DMS53 treated with DMSO at 0.1 percent for 48 hours (cell line): ENCODE measurements around the gene WIZ.
"Not testable (repeated sequence)": the region's sequence is repeated elsewhere in the genome, so short reads cannot be mapped to it uniquely, and the experiment has no call there.

Source experiments
- DNase-seq: peaks from one replicate; lab custom pipeline; 2025; ENCODE audit not compliant: unreplicated experiment; lab: John Stamatoyannopoulos, UW

The WIZ gene

DNA sequence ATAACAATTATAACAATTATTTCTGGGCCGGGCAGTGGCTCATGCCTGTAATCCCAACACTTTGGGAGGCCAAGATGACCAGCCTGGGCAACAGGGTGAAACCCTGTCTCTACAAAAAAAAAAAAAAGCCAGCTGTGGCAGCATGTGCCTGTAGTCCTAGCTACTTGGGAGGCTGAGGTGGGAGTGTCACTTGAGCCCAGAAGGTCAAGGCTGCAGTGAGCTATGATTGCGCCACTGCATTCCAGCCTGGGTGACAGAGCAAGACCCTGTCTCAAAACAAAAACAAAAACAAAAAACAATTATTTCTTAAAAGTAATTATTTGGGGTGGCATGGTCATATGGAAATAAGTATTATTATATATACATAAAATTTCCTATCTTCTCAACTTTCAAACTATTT, 38.4 kb downstream of the WIZ start:
- not testable (repeated sequence) for DNase-seq

- DNase-seq = no peak
These were observed 45.0 kb downstream of the WIZ start for GRCh38 chr19:15404780-15405211.

DNA sequence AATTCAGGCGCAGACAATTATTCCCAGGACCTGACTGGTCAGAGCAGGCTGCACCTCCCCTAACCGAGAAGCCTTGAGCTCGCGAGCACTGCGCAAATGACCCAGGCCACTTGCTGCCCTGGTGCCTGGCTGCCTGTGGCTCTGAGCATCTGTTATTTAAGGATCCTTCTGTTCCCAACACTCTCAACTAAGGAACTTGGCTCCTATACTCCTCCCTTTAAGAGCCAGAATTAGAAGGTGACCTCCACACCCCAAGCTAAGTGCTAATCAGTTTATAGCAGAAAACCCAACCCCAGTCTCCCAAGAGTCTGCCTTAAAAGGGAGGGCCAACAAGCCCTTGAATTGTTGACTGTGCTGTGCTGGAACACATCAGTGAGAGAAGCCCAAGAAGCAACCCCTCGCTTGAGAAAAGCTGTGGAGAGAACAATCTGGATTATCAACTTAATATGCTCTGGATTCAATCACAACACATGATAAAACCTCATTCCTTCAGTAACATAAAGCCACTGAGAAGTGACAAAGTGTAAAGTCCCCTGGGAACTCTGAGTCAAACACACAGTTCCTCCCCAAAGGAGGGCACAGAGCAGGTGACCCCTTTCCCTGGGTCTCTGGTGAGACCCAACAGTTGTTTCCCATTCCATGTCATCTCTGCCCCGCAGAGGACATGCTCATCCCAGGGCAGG, 45.5 kb downstream of the WIZ start:
- DNase-seq = no peak

- DNase-seq = no peak
These were observed 46.6 kb downstream of the WIZ start for GRCh38 chr19:15403151-15403531.

- no peak for DNase-seq
These were observed 47.2 kb downstream of the WIZ start for GRCh38 chr19:15402411-15403150.

GRCh38 chr19:15401397-15401710, 48.4 kb downstream of the WIZ start:
- DNase-seq = no peak

DNA sequence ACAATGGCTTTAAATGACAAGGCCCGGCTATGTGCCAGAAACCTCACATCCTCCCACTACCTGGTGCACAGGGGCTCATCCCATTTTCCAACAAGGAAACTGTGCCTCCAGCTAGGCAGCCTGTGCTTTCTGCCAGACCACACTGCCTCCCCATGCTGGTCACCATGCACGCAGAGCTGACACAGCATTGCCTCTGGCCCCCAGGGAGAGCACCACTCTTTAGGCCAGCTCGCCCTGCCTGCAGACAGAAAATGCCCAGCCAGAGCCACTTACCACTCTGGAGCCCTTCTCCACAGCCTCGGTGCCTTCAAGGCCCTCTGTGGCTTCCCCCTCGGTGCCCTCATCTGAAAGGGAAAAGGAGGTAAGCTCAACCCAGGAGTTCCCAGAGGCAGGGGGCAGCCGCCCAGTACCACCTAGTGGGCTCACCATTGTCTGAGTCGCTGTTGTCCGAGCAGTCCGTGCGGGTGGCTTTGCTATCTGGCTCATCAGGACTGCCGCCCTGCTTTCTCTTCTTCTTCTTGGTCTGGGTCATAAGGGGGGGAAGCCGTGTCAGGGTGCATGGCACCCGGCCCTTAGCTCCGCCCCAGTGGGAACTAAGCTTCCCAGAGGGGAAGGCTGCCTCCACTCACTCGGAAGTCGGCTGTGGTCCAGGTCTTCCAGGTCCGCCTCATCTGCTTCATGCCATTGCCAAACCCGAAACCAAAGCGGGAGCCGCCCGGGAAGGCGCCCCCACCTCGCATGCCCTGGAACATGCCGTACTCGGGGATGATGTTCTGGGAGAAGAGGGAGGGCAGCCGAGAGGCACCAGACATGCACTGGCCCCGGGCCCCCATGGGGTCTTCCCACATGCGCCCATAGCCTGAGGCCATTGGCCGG, 49.0 kb downstream of the WIZ start:
- DNase-seq = no peak

DNA sequence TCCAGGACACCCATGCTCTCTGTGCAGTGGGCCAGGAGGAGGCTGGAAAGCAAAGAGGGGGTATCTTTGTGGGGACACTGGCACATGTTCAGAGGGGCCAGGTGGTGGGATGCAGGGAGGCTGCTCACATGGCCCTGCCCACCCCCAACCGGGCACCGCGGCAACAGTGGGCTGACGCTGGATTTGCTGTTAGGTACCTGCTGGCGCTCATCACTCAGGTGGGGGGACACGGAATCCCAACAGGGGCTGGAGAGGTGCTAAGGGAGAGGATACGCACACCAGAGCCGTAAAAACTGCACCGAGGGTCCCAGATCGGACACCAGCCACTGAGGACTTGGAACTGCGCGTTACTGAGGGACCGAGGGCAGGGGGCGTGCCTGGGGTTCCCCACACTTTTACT, 50.1 kb downstream of the WIZ start:
- DNase-seq = no peak

DNA sequence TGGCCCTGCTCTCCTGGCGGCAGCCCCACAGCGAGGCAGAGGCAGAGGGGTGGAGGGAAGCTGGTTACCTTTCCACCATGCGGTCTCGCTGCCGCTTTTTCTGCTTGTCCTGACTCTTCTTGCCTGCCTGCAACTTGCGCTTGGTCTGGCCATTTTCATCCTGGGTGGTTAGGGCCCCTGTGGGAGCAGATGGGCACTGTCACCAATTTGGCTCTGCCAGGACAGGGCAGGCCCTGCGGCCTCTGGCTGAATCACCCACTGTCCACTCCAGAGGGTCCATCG, 50.6 kb downstream of the WIZ start:
- no peak for DNase-seq

DNA sequence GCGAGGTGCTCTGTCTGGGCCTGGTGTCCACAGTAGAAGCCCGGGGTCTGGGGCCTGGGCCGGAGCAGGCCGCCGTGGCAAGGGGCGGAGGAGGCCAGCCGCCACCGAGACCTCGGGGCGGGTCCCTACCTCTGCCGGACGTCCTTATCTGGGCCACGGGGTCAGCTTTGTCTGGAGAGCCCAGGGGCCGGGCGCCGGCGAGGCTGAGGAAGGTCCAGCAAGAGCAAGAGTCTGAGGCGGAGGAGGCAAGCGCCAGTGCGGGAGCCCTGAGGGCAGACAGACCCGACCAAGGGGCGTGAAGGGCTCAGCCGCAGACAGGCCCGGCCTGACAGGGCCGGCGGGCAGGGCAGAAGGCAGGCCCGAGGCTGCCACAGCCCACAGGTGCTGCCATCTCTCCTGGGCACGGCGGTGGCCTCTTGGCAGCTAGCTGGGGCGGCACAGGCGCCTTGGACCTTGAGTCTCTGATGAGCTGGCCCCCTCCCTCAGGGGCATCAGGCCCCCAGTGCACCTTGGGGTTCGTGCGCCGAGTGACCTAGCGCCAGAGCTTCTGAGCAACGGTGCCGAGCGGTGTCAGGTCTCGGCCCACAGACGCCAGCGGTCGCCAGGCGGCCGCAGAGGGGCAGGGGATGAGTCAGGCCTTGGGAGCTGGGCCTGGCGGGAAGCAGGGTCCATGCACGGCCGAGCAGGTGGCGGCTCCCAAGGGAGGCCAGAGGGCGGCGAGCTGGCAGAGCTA, 51.1 kb downstream of the WIZ start:
- DNase-seq = no peak

DNA sequence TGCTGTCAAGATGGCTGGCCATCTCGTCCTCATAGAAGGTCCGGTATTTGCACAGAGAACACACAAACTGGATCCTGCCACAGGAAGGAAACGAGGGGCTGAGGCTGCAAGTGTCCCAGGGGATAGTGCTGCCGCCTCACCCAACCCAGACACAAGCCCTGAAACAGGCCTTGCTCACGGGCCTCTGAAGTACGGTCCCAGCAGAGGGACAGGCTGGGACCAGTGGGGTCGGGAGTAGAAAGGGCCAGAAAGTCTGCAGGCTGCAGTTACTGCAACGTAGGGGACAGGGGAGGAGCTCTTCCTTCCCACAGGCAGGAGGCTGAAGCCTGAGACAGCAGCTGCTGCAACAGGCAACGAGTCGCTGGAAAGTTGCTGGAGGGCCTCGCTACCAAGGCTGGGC, 52.0 kb downstream of the WIZ start:
- no peak for DNase-seq

DNA sequence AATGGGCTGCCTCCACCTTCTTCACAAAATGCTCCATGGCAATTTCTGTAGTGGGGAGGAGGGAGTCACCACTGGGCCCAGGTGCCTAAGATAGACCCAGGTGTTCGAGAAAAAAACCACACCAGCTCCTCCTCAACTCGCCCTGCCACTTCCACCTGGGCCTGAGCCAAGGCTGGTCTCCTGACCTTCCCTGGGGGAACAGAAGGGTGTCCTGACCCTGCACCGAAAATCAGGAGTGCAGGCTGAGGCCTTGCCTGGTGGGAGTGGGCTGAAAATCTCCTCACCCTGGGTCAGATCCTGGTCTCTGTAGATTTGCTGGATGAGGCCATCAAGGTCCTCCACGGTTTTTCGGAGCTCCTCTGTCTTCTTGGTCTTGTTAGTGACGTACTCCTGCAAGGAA, 52.5 kb downstream of the WIZ start:
- DNase-seq = no peak

DNA sequence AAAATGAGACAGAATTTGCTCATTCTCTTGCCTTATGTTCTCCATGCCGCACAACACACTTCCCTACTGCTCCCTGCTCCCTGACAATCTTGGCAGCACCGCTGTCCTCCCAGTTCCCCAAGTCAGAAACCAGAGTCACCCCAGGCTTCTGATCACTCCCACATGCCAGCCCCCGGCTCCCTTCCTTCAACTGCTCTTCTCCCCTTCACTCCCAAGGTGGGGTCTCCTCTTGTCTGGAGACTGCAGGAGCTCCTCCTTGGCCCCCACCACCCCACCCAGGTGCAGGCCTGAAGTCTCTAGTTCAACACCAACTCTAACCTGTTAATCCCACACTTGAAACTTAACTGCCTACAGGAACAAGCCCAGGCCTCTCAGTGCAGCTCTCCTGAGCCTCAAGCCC, 53.3 kb downstream of the WIZ start:
- no peak for DNase-seq

DNA sequence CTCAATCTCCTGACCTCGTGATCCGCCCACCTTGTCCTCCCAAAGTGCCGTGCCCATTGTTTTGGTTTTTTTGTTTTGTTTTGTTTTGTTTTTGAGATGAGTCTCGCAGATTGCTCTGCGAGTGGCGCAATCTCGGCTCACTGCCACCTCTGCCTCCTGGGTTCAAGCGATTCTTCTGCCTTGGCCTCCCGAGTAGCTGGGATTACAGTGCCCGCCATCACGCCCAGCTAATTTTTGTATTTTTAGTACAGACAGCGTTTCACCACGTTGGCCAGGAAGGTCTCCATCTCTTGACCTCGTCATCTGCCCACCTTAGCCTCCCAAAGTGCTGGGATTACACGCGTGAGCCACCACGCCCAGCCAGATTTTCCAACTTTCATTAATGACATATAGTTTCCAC, 54.5 kb downstream of the WIZ start:
- not testable (repeated sequence) for DNase-seq

GRCh38 chr19:15394426-15394825, 55.3 kb downstream of the WIZ start:
- no peak for DNase-seq

GRCh38 chr19:15393963-15394362, 55.8 kb downstream of the WIZ start:
- DNase-seq = no peak

GRCh38 chr19:15390814-15391213, 58.9 kb downstream of the WIZ start:
- DNase-seq = no peak

GRCh38 chr19:15381864-15382263, 67.9 kb downstream of the WIZ start:
- DNase-seq = no peak

- no peak for DNase-seq
These were observed 68.3 kb downstream of the WIZ start for GRCh38 chr19:15381429-15381828.

- peak; percentile 40 for DNase-seq
These were observed 69.6 kb downstream of the WIZ start for GRCh38 chr19:15379999-15380647.
